ENCODE data around the gene NPFF. TPM values are rescaled to one million over a fixed set of nuclear protein-coding genes. Genes with fewer than 3 reads are reported as not detected.
A peak's percentile ranks its signal among the peaks of the same experiment; 100 is the strongest.

NPFF gene
- total and polyA plus RNA-seq, 8 donors = 0.99 TPM; not detected in 7

- no peak overlapping the region for H3K4me3 ChIP-seq
- DNase-seq (no peak), ATAC-seq (no peak), FAIRE-seq (no peak)
- H3K36me3 ChIP-seq = peaks cover 0 to 12% (median 5%) of the 10 kb centered on the region in 3 donors
- peaks cover 0 to 5% (median 0%) of the 10 kb centered on the region in 3 donors for H3K4me1 ChIP-seq
- WGBS, 2 donors = 79 to 82% methylated on average over 4 of the region's 4 CpGs
- H3K9me3 ChIP-seq = no peaks in the 10 kb centered on the region
- no peaks in the 10 kb centered on the region for H3K27me3 ChIP-seq
- intact Hi-C loops (cut with DNase I) = loop anchor here in 1 of 3 donors (5.0 kb wide), 1 partner anchor 160 kb away; no protein-coding TSS in a partner anchor
- TF ChIP-seq CTCF (IDR thresholded peaks at IDR 0.05) = no peak
- H3K27ac ChIP-seq = no peak overlapping the region
Measured at GRCh38 chr12:53507603-53507885, 260 bp upstream of the NPFF start.

GRCh38 chr12:53506450-53506785 is 866 bp downstream of the NPFF start:
- no peak for TF ChIP-seq CTCF (IDR thresholded peaks at IDR 0.05)
- Histone ChIP-seq H3K27ac (no peak overlapping the region), H3K4me1 (peaks cover 0 to 13% (median 0%) of the 10 kb centered on the region in 3 donors), H3K36me3 (peaks cover 0 to 12% (median 0%) of the 10 kb centered on the region in 3 donors), H3K27me3 (no peaks in the 10 kb centered on the region), H3K4me3 (no peak overlapping the region), H3K9me3 (no peaks in the 10 kb centered on the region)
- no peak for FAIRE-seq
- WGBS, 2 donors = 20 to 24% methylated on average over 2 of the region's 2 CpGs
- intact Hi-C loops (cut with DNase I) = loop anchor here in 1 of 3 donors (5.0 kb wide), 1 partner anchor 159 kb away; no protein-coding TSS in a partner anchor
- no peak for ATAC-seq
- no peak for DNase-seq

GRCh38 chr12:53505555-53506449 is 1.5 kb downstream of the NPFF start:
- H3K27ac ChIP-seq = no peak overlapping the region
- no peak for FAIRE-seq
- peaks cover 0 to 12% (median 0%) of the 10 kb centered on the region in 3 donors for H3K36me3 ChIP-seq
- no peaks in the 10 kb centered on the region for H3K27me3 ChIP-seq
- 74 to 81% methylated on average over 17 to 19 of the region's 19 CpGs for WGBS, 2 donors
- intact Hi-C loops (cut with DNase I) = loop anchor here in 1 of 3 donors (5.0 kb wide), 1 partner anchor 159 kb away; no protein-coding TSS in a partner anchor
- no peak for ATAC-seq
- DNase-seq = peak in 1 of 6 donors; percentile 14
- H3K4me1 ChIP-seq = peaks cover 0 to 13% (median 0%) of the 10 kb centered on the region in 3 donors
- no peak for TF ChIP-seq CTCF (IDR thresholded peaks at IDR 0.05)
- H3K9me3 ChIP-seq = no peaks in the 10 kb centered on the region
- H3K4me3 ChIP-seq = no peak overlapping the region

GRCh38 chr12:53505086-53505485 is 2.2 kb downstream of the NPFF start:
- 83 to 90% methylated on average over 10 of the region's 10 CpGs for WGBS, 2 donors
- no peak for ATAC-seq
- H3K27ac ChIP-seq = no peak overlapping the region

More at GRCh38 chr12:53505086-53505485, 2.2 kb downstream of the NPFF start:
- intact Hi-C loops (cut with DNase I) = loop anchor here in 1 of 3 donors (5.0 kb wide), 1 partner anchor 158 kb away; no protein-coding TSS in a partner anchor
- DNase-seq = peak in 1 of 6 donors; percentile 14
- H3K9me3 ChIP-seq = no peaks in the 10 kb centered on the region
- peaks cover 0 to 12% (median 0%) of the 10 kb centered on the region in 3 donors for H3K36me3 ChIP-seq
- no peak for FAIRE-seq
- H3K27me3 ChIP-seq = no peaks in the 10 kb centered on the region
- H3K4me3 ChIP-seq = no peak overlapping the region
- peaks cover 0 to 13% (median 2%) of the 10 kb centered on the region in 3 donors for H3K4me1 ChIP-seq
- no peak for TF ChIP-seq CTCF (IDR thresholded peaks at IDR 0.05)
